Measurements from ENCODE around the gene MYDGF.
"Not testable (repeated sequence)": the region's sequence is repeated elsewhere in the genome, so short reads cannot be mapped to it uniquely, and the experiment has no call there.

Gene MYDGF

GRCh38 chr19:4700693-4700970 lies 30.5 kb upstream of the MYDGF start:
- DNase-seq = no peak

GRCh38 chr19:4699826-4700692 lies 29.9 kb upstream of the MYDGF start:
- no peak for DNase-seq

DNA sequence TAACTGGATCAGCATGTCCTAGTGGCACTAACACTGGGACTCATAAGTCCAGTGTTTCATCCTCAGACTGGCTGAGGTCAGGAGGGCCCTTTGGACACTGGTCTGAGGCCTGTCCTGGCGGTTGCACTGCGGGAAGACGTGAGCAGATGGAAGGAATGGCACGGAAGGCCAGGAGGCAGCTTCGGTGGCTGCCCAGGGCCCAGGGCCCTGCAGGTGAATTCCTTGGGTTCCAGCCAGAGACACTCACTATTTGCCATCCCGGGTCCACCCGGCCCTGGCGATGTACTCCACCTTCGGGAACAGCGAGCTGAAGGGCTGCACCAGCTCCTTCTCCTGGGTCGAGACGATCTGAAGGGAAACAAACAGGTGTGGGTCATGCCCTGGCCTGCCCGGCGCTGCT lies 27.2 kb upstream of the MYDGF start:
- DNase-seq = no peak

GRCh38 chr19:4695224-4695731 lies 25.1 kb upstream of the MYDGF start:
- peak in 14 of 58 donors; percentile 13 to 70 (median 21) for DNase-seq

DNA sequence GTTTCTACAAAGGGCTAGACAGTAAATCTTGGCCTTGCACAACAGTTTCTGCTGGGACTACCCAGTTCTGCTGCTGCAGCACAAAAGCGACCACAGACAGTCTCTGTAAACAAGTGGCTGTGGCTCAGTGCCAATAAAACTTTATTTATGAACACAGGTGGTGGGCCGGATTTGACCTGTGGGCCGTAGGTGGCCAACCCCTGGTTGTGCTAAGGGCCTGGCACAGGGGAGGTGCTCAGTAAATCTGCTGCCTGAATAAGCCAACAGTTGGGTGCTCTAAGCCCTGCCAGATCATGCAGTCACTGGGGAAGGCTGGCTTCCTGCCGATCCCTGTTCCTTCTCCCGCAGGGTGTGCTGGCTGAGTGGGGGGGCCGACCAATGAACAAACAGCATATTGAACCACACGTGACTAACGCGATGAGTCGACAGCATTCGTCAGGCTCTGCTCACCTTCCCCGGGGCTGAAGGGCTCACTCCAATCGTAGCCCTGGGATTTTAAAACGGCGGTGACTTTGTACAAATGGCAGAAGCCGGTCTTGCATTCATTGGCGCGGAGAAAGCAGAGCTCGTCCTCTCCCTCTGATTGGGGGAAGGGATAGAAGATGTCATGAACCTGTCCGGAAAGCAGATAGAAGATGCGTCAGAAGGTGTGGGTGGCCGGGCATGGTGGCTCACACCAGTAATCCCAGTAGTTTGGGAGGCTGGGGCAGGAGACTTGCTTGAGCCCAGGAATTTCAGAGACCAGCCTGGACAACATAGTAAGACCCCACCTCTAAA lies 24.3 kb upstream of the MYDGF start:
- DNase-seq = peak in 52 of 58 donors; percentile 5 to 80 (median 51)

DNA sequence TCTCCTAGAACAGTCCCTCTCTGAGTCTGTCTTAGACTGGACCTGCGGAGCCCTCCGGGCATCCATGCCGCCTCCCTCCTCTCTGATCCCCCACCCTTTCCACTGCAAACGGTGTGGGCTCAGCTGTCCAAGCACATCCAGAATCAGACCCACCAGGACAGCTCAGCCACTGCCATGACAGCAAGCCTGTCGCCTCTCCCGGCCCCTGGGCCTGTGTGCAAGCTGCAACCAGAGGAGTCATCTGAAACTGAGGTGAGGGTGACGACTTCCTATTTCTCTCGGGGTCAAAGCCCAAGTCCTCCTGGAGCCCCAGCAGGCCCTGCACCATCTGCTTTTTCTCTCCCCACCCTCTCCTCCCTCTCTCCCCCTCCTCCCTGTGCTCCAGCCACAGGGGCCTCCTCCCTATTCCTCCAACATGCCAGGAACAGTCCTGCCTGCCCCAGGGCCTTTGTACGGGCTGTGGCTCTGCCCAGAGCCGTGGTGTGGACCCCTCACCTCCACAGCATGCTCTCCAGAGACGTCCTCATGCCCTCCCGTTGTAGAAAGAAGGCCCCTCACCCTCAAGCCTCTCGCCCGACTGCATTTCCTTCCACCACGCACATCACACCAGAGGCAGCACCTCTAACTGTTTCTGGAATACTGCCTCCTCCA lies 23.5 kb upstream of the MYDGF start:
- no peak for DNase-seq

DNA sequence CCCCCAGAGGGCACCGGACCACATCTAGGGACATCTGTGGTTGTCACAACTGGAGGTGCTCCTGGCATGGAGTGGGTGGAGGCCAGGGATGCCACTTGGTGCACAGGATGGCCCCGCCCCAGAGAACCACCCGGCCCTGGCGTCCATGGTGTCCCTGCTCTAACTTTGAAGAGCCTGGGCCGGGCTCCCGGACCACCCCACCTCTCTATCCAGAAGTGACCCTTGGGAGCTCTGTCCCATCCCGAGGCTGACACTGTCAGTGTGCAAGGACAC lies 22.9 kb upstream of the MYDGF start:
- no peak for DNase-seq

- DNase-seq = no peak
These were observed 22.3 kb upstream of the MYDGF start for GRCh38 chr19:4692251-4693077.

- DNase-seq = no peak
These were observed 21.2 kb upstream of the MYDGF start for GRCh38 chr19:4691373-4691772.

DNA sequence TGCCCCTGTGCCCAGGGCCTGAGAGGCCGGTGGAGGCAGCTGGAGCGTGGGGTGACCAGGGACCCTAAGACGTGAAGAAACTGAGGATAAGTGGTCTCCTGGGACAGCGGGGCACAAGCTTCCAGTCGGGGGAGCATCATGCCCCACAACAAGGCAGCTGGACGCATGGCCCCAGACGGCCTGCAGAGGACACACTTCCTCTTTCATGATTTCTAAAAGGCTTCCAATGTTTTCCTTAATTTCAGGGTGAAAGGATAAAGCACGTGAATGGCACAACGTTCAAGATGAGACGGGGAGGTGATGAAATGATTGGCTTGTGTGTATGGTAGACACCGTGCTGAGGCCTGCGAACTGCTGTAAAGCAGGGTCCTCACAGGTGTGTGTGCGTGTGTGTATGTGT lies 20.2 kb upstream of the MYDGF start:
- DNase-seq = no peak

DNA sequence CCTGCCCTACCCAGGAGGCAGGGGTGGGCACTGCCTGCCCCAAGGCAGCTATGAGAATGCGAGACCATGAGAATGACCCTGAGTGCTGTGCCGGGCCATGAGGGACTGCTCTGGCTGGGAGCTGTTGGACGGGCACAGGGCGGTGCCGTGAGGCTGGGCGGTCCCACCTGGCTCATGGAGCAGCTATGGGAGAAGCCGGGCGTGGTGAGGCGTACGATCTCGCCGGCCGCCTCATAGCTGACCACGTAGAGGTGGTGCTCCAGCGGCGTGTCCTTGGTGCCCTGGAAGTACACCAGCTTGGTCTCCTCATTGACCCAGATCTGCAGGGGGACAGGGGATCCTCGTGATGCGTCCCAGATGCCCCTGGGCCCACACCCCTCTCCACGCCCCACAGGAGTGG lies 19.3 kb upstream of the MYDGF start:
- DNase-seq = no peak

DNA sequence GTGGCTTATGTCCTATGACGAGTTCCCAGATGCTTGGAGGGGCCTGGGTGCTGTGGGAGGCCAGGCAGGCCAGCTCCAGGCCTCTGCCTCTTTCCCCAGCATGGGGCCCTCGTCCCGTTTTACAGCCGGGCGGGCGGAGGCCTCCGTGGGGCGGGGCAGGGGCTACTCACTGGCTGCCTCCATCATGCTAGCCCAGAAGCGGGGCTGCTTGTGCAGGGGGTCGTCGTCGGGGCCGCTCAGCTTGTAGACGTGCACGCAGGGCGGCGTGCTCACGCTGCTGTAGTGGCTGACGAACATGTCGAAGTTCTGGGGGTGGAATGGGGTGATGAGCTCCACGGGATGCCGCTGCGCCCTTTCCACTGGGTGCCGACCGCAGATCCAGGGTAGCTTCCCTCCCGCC lies 18.4 kb upstream of the MYDGF start:
- DNase-seq = no peak

GRCh38 chr19:4687396-4687795 lies 17.3 kb upstream of the MYDGF start:
- no peak for DNase-seq

- DNase-seq = no peak
These were observed 16.6 kb upstream of the MYDGF start for GRCh38 chr19:4686700-4687099.

- peak in 6 of 58 donors; percentile 6 to 30 (median 17) for DNase-seq
These were observed 14.4 kb upstream of the MYDGF start for GRCh38 chr19:4684312-4685095.

DNA sequence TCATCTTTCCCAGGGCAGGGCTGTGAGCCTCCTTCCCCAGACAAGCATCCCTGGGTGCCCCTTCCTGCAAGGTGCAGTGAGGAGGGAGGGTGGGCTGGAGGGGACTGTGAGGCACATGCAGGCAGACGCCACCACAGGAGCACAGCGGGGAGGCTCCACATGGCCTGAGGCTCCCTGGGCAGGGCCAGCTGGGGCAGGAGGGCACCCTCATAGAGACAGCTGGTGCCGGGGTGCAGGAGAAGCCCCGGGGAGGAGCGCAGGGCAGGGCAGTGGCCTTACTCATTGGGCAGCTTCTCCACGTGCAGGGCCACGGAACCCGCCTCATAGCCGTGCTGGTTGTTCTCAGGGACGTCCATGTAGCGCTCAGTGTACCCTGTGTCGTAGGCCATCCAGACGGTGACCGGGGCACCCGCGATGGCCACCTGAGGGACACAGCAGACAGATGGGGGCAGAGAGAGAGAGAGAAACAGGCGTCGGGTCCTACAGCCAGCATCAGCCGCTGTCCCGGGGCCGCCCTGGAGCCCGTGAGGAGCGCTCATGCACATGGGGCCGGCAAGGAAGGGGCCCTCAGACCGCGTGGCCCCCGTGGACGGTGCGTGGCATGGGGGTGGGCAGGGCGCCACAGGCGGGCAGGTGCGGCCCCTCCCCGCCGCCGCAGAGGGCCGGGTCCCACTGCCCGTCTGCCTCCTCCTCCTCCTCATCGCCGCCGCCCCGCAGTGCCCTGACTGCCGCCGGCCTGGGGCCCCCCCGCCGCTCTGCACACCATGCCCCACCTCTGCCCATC lies 12.5 kb upstream of the MYDGF start:
- no peak for DNase-seq

GRCh38 chr19:4680021-4680420 lies 9.9 kb upstream of the MYDGF start:
- not testable (repeated sequence) for DNase-seq

DNA sequence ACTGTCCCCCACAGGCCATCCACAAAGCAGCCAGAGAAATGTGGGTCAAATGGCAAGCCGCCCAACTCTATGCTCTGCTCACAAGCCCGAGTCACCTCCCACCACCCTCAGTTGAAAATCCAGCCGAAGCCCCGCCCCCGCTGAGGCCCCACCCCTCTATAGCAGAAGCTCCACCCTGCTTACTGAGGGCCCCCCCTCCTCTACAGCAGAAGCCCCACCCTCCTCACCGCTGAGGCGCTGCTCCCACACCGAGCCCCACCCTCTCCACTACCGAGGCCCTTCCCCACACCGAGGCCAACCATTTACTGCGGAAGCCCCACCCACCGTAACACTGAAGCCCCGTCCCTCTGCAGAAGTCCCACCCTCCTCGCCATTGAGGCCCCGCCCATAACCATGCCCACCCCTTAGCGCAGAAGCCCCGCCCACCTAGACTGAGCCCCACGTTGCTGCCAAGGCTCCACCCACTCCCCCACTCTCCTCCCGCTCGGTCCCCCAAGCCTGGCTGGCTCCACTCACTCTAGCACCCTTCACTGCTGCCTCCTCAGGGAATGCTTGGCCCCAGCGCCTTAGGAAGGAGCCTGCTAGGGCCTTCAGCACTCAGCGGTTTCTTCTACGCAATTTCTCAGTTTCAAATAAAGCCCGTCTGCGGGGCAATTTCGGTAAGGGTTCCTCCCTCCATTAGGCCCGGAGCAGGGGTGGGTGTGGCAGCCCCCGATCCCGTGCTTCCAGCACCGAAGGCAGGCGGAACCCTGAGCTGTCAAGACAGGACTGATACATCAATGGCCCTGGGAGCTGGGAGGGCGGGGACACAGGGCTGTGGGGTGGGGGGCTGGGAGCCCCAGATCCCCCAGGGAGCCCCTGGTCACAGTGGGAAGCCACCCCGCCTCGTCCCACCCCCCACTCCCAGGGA lies 9.0 kb upstream of the MYDGF start:
- peak in 2 of 58 donors; percentile 16 to 52 for DNase-seq
